DMS153 (cell line): ENCODE results near the gene TSPAN15.
"Not testable (repeated sequence)": the region's sequence is repeated elsewhere in the genome, so short reads cannot be mapped to it uniquely, and the experiment has no call there.

ENCODE experiments used
- DNase-seq: peaks from one replicate; lab custom pipeline; 2025; lab: John Stamatoyannopoulos, UW

The TSPAN15 gene

DNA sequence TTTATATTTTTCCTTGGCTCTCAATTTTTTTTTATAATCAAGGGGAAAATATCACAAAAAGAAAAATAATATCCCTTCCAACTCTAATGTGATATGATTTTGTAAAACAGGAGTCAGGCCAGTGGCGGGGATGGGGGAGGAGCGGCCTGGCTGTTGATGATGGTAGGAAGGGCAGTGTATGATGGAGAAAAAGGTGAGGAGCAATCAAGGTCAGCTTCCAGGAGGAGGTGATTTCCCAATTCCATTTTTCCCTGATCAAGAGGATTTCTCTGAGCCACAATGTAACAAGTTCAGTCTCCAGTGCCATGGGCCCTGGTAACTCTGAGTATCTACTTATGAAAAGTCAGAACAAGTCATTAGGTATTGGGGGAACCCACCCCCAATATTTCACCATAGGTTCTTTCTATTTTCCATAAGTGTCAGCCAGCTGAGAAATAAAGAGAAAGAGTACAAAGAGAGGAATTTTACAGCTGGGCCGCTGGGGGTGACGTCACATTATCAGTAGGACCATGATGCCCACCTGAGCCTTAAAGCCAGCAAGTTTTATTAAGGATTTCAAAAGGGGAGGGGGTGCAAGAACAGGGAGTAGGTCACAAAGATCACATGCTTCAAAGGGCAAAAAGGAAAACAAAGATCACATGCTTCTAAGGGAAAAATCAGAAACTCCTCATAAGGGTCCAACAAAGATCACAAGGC lies 37.0 kb downstream of the TSPAN15 start:
- not testable (repeated sequence) for DNase-seq

DNA sequence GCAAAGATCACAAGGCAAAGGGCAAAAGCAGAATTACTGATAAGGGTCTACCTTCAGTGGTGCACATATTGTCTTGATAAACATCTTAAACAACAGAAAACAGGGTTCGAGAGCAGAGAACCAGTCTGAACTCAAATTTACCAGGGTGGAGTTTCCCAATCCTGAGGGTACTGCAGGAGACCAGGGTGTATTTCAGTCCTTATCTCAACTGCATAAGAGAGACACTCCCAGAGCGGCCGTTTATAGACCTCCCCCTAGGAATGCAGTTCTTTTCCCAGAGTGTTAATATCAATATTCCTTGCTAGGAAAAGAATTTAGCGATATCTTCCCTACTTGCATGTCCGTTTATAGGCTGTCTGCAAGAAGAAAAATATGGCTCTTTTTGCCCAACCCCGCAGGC lies 37.6 kb downstream of the TSPAN15 start:
- not testable (repeated sequence) for DNase-seq

DNA sequence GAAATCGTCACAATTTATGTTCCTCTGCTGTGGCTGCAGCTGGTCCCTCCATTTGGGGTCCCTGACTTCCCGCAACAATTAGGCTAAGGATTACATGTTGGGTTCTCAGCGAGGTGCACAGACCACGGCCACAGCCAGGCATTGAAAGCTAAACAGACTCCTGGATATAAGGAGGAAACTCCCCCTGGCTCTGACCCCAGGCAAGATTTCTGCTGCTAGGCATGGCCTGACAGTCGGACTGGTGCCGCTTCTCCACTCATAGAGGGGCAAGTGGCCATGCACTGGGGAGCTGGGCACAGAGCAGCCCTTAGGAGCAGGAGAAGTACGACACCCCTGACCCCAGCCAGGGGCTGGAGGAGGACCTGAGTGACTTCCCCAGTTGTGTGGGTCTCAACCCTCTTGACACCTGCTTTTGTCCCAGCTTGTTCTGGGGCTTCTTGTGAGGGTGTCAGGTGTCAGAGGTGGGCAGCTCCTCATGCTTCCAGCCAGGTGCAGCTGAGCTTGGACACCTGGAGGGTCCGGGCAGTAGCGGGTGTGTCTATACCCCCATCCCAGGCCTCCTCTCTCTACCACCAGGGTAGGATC lies 38.3 kb downstream of the TSPAN15 start:
- DNase-seq = no peak

DNA sequence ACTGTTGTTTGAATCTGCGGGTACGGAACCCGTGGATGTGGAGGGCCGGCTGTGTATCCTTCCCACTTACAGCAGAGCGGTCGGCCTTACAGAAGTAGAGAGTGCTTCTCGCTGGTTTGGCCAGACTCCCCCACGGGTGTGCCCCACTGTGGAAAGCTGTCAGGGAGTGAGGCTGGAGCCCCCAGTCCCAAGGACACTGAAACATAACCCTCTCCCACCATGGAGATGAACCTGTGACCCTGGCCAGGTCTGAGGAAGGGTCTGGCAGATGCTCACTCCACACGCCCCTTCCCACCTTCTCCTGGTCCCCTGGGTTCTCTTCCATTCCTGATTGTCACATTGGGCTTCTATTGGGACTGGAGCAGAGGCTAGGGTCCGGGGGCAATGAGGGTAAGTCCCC lies 39.6 kb downstream of the TSPAN15 start:
- no peak for DNase-seq

GRCh38 chr10:69491611-69492010 lies 40.3 kb downstream of the TSPAN15 start:
- no peak for DNase-seq

- DNase-seq = no peak
These were observed 41.0 kb downstream of the TSPAN15 start for GRCh38 chr10:69492091-69492745.

DNA sequence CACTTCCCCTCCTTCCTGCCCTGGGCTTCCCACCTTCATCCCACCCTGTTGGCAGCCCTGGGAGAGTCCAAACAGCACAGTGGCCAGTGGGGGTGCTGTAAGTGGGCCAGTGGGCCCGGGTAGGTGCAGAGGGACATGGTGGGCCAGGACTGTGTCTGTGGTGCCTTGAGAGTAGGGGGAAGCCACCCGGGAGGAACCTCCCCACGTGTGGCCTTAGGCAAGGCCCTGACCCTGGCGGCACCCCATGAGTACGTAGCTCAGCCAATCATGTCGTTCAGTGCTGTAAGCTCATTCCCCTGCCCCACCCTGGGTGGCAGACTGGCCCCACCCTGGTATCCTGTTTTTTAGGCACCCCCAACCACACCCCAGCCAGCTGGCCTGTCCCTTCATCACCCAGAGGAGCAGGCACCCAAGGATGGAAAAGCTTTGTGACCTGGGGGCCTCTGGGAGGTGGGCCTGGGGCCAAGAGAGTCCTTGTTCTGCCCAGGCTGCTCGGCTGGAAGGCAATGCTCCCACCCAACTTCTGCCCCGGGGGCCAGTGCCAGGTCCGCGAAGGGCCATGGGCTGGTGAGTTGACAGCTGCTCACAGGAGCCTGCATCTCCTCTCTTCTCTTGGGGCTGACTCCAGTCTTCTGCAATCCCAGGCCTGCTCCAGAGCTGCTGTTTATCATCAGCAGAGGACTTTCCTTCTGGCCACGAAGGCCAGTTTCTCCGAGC lies 41.6 kb downstream of the TSPAN15 start:
- DNase-seq = no peak

DNA sequence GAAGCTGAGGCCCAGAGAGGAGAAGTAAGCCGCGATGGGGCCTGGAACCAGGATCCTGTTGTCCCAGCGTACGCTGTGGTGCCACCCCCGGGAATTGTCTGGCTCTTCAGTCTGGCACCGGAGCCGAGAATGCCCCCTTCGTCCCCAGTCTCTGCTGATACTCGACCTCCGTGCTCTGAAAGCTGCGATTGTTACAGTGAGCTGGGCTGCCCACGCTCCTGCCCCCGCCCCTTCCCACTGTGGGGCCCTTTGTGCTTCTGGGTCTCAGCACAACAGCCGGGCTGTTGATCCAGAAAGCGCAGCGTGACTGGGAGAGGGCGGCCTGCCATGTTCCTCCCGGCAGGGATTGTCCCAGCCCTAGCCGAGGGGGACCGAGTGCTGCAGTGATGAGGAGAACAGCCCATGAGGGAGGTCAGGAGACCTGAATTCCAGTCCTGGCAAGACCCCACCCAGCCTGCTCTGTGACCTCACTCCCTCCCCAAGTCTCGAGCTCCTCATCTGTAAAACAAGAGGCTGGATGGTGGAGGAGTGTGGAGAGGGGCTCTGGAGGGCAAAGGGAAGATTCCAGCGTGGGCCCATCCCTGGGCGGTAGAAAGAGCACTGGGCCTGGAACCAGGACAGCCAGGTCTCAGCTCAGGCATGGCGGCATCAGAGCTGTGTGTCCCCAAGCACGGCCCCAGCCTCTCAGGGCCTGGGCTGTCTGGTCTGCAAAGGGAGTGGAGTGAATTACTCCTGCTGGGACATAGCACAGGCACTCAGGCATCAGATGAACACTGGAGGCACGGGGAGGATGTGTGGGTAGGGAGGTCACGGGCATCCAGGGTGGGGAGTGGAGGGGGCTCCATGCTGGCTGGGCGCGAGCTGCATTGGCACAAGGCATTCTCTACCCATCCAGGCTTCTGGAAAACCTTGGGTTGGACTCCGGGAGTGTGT lies 43.6 kb downstream of the TSPAN15 start:
- no peak for DNase-seq

DNA sequence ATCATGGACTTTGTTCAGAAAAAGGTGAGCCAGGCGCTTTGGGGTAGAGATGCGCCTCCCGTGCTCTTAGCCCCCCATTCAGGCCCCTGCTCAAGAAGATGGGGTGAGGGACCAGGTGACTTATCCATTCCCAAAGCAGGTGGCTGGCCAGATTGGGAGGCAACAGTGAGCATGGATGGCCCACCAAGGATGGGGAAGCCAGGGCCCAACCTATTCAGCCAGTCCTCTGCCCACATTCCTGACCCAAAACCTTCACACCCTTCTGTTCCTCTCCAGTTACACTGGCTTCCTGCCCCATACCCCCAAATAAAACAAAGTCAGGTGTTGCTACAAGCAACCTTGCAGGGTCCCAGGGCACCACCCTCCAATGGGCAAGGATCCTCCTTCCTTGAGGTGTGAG lies 44.4 kb downstream of the TSPAN15 start:
- no peak for DNase-seq

DNA sequence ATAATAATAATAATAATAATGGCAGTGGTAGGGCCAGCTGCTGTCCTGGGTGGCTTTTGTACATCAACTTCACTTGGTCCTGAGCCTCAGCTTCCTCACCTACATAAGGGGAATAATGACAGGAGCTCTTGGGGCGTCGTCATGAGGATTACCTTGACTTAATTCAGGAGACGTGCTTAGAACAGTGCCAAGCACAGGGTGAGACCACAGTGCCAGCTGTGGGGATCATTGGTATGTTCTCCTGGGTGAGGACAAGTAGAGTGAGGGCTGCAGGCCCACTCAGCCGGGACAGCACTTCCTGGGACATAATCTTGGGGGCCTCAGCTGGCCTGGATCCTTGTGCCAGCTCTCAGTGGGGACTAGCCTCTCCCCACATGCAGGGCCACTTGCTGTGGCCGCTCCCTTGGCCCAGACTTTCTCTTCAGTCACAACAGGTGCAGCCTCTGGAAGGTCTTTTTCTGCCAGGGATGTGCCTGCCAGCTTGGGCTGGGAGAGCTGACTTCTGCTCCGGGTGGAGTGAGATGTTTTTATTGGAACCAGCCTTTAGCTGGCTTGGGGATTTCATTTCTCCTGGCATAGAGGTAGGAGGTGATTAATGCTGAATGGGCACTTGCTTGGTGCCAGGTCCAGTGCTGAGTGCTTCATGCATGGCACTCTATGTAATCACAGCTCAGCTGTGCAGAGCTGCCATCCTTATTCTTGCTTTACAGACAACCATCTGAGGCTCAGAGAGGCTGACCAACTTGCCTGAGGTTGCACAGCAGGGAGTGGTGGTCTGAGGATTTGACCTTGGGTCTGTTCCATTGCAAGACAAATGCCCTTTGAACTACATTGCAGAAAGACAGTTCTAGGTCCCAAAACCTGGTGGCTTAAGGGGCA lies 45.3 kb downstream of the TSPAN15 start:
- DNase-seq = no peak

GRCh38 chr10:69497231-69497561 lies 45.9 kb downstream of the TSPAN15 start:
- no peak for DNase-seq

- DNase-seq = no peak
These were observed 46.5 kb downstream of the TSPAN15 start for GRCh38 chr10:69497611-69498390.

DNA sequence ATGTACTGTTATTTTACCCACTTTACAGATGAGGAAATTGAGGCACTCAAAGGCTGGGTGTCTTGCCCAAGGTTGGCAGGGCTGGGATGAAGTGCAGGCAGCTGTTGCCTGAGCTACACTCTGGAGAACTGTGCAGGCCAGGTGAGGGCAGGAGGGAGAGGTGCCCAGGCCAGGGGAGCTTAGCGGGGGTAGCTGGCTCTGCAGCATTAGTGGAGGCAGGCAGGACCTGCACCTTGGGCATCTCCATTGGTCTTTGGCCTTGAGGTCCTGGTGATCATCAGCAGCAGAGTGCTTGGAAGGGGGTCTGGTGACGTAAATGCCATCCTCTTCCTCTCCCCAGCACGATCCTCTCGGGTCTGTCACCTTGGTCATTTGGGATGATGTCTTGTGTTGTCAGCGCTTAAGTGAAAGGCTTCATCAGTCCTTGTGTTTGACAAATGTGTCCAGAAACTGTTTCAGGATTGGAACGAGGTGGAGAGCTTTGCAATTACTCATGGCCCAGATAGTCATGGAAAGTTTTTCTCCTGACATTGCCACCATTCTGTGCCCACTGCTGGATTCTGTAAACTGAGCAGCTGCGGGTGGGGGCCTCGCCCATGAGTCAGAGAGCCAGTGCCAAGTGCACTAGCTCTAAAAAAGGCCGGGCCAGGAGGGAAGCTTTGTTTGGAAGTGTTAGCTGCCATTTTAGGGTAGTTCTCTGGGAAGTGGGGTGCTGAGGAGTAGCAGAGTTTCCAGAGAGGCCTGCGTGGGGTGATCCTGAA lies 47.6 kb downstream of the TSPAN15 start:
- no peak for DNase-seq

DNA sequence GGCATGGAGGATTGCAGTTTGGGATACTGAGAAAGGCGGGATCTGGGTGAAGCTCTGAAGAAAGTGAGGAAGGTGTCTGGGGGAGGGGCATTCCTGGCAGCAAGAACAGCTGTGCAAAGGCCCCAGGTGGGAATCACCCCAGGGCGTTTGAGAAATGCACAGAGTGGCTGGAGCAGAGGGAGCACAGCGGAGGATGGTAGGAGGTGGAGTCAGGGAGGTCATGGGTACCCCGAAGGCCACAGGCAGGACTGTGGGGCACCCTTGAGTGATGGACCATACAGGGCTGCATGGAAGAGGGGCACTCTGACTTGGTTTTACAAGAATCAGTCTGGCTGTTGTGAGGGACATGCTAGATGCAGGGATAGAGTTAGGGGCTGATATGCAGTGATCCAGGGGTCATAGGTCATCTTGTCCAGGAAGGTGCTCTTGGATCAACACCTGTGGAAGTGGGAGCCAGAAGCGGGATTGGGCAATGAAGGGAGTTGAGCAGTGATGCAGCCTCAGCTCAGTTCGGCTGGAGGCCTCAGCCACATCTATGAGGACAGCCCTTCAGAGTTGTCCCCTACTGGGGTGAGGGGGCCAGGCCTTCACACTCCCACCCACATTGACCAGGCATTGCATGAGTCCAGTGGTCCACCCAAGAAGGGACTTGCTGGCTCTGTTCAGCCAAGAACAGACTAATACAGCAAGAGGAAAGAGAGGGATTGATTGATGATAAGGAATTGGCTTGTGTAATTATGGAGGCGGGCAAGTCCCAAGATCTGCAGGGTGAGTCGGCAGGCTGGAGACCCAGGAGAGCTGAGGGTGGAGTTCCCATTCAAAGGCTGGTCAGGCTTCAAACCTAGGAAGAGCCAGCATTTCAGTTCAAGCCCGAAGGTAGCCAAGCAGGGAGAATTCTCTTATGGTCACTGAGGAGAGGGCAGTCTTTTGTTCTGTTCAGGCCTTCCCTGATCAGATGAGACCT lies 48.7 kb downstream of the TSPAN15 start:
- DNase-seq = no peak

DNA sequence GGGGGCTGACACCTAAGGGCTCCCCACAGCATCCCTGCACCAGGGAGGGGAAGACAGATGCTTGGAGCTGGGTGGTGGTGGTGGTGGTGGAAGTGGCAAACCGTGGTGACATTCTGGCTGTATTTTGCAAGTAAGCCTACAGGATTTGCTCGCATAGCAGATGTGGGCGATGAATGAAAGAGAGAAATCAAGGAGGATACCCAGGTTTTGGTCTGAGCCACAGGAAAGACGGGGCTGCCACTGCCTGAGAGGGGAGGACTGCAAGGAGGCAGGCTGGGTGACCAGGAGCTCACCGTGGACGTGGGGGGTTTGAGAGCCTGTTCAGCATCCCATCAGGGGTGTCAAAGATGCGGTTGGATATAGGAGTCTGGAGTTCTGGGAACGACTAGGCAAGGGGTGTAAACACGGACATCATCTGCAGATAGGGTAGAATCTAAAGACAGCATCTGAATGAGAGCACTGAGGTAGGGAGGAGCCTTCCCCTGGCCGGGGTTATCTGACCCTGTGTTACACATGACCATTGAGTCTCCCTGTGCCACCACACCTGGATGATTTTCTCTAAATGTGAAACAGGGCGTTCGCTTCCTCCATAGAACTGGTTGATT lies 49.7 kb downstream of the TSPAN15 start:
- DNase-seq = no peak

DNA sequence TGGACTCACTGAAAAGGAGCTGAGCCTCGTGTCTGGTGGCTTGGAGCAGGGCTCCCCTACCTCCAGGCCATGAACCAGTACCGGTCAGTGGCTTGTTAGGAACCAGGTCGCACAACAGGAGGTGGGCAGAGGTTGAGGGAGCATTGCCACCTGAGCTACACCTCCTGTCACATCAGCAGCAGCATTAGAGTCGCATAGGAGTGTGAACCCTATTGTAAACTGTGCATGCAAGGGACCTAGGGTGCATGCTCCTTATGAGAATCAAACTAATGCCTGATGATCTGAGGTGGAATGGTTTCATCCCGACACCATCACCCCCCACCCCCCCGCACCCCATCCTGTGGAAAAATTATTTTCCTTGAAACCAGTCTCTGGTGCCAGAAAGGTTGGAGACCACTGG lies 50.4 kb downstream of the TSPAN15 start:
- DNase-seq = no peak

DNA sequence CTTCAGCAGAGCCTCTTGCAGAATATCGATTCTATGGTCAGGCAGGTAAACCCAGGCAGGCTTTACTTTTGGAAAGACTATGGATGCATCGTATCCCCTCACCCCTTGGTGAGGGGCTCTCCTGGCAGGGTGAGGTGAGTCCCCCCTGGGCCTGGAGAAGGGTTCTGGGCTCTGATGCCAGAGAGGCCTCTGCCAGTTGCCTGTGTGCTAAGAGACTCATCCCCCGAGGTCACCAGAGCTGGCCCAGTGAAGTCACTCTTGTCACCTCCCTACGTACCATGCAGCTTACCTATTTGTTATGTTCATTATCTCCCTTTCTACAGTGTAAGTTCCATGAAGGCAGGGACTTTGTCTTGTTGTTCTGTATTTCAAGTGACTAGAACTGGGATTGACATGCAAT lies 51.3 kb downstream of the TSPAN15 start:
- no peak for DNase-seq
